ENCODE results near the gene PTPRN2. TPM values are rescaled to one million over a fixed set of nuclear protein-coding genes. Genes with fewer than 3 reads are reported as not detected.

PTPRN2 gene
- total RNA-seq, 1 experiment from 2014 or later = not detected

DNA sequence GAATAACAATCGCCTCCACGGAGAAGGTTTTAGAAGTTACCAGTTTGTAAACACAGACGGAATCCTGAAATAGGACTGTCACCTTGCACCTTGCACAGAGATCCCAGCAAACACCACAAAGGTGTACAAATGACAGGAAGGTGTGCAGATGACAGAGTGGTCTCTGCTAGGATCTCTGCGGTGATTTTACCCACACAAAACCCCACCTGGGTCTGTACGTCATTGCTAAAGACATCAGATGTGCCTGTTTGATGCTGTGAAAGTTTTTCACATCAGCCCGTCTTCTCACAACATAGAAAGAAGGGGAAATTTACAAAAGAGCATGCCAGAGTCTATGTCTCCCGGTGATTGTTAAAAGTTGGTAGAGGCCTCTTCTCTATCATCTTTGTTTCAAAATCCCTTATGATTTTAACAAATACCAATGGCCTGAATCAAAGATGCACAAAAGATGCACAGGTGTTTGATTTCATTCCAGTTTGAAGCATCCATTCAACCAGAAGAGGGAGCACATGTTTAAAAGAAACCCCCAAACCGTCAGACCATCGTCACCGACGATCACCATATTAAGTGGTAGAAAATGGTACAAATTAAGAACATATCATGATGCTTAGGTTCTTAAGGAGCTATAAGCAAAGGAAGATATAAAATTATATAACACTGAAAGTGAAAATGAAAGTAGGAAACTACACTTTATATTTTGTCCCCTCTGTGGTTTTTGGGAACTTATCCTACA, 576.5 kb downstream of the PTPRN2 start:
- intact Hi-C loops (cut with micrococcal nuclease; ENCODE audit: unreplicated experiment) = no loop called here
- POLR2A ChIA-PET (ENCODE audit: unreplicated experiment) = no interaction called here
- Histone ChIP-seq H3K4me1 (replicated peaks; ENCODE audit: insufficient read depth) (no peaks in the 10 kb centered on the region), H3K4me2 (peak overlapping the region; percentile 14; the same call in 1 of the 2 replicates), H3K9me3 (ENCODE audit: insufficient read depth, low read depth) (no peaks in the 10 kb centered on the region), H3K9me2 (ENCODE audit: insufficient read depth) (no peaks in the 10 kb centered on the region), H3K27ac (no peak overlapping the region), H3K27me3 (ENCODE audit: insufficient read depth, low read depth) (peaks cover 89% of the 10 kb centered on the region), H2AFZ (0 out of 2 replicates have a peak overlapping the region, but pooled peaks have one; percentile 18), H3K4me3 (no peak overlapping the region), H4K20me1 (ENCODE audit: insufficient read depth) (no peaks in the 10 kb centered on the region), H3F3A (ENCODE audit: insufficient read depth, low read depth) (no peaks in the 10 kb centered on the region), H3K79me2 (ENCODE audit: low read depth) (no peaks in the 10 kb centered on the region), H3K36me3 (ENCODE audit: low read depth) (no peaks in the 10 kb centered on the region)
- BruUV-seq (replicated peaks) = no TSS peak
- DNase-seq = no peak
- TF ChIP-seq CTCF (conservative IDR thresholded peaks at IDR 0.05) (no peak), EZH2 (IDR thresholded peaks at IDR 0.05; ENCODE audit: low read depth) (no peak)
- CTCF ChIA-PET = no interaction called here

DNA sequence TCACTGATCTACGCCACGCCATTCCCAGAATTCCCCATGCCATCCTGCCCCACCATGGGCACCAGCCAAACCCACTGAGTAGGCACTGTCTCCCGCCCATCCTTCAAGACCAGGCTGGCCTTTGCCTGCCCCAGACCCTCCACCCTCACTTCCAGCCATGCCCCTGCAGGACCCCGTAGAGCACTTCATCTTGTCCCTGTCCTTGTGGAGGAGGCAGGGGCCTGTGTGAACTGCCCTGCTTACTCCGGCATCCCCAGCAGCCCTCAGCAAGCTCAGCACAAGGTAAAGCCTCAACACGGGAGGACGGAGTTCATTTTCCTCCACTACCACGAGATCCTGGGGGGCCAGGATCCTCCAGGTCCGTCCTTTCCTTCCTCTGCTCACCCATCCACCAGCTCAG, 577.7 kb downstream of the PTPRN2 start:
- no peak for TF ChIP-seq CTCF (conservative IDR thresholded peaks at IDR 0.05)
- TF ChIP-seq EZH2 (IDR thresholded peaks at IDR 0.05; ENCODE audit: low read depth) = no peak
- no peak overlapping the region for H3K4me3 ChIP-seq
- no peaks in the 10 kb centered on the region for H3F3A ChIP-seq (ENCODE audit: insufficient read depth, low read depth)
- peaks cover 89% of the 10 kb centered on the region for H3K27me3 ChIP-seq (ENCODE audit: insufficient read depth, low read depth)
- POLR2A ChIA-PET (ENCODE audit: unreplicated experiment) = no interaction called here
- H3K36me3 ChIP-seq (ENCODE audit: low read depth) = no peaks in the 10 kb centered on the region
- BruUV-seq (replicated peaks) = no TSS peak
- H3K27ac ChIP-seq = no peak overlapping the region
- CTCF ChIA-PET = no interaction called here
- H3K4me2 ChIP-seq = no peak overlapping the region
- no peak overlapping the region for H2AFZ ChIP-seq
- H3K79me2 ChIP-seq (ENCODE audit: low read depth) = no peaks in the 10 kb centered on the region
- no peaks in the 10 kb centered on the region for H3K9me2 ChIP-seq (ENCODE audit: insufficient read depth)
- H4K20me1 ChIP-seq (ENCODE audit: insufficient read depth) = no peaks in the 10 kb centered on the region; the same call in 1 of the 2 replicates
- intact Hi-C loops (cut with micrococcal nuclease; ENCODE audit: unreplicated experiment) = no loop called here
- no peaks in the 10 kb centered on the region for H3K9me3 ChIP-seq (ENCODE audit: insufficient read depth, low read depth)
- no peaks in the 10 kb centered on the region for H3K4me1 ChIP-seq (replicated peaks; ENCODE audit: insufficient read depth)
- DNase-seq = no peak

GRCh38 chr7:158008267-158008666, 579.4 kb downstream of the PTPRN2 start:
- Histone ChIP-seq H3K36me3 (ENCODE audit: low read depth) (no peaks in the 10 kb centered on the region), H3K27ac (no peak overlapping the region), H3K4me3 (no peak overlapping the region), H4K20me1 (ENCODE audit: insufficient read depth) (no peaks in the 10 kb centered on the region; the same call in 1 of the 2 replicates), H3K9me2 (ENCODE audit: insufficient read depth) (no peaks in the 10 kb centered on the region), H3K4me2 (no peak overlapping the region), H3F3A (ENCODE audit: insufficient read depth, low read depth) (no peaks in the 10 kb centered on the region), H3K9me3 (ENCODE audit: insufficient read depth, low read depth) (no peaks in the 10 kb centered on the region), H3K79me2 (ENCODE audit: low read depth) (no peaks in the 10 kb centered on the region), H2AFZ (no peak overlapping the region), H3K27me3 (ENCODE audit: insufficient read depth, low read depth) (peaks cover 100% of the 10 kb centered on the region), H3K4me1 (replicated peaks; ENCODE audit: insufficient read depth) (no peaks in the 10 kb centered on the region)
- ChIA-PET CTCF (no interaction called here), POLR2A (ENCODE audit: unreplicated experiment) (no interaction called here)
- TF ChIP-seq EZH2 (IDR thresholded peaks at IDR 0.05; ENCODE audit: low read depth) (no peak), CTCF (conservative IDR thresholded peaks at IDR 0.05) (no peak)
- no peak for DNase-seq
- no TSS peak for BruUV-seq (replicated peaks)
- intact Hi-C loops (cut with micrococcal nuclease; ENCODE audit: unreplicated experiment) = no loop called here

Data from PC-9 (cell line).